GM12878 (cell line): Measurements from ENCODE around the gene LRRC66. TPM values are rescaled to one million over a fixed set of nuclear protein-coding genes. Genes with fewer than 3 reads are reported as not detected.

ENCODE experiments used
- ATAC-seq: fragments of 200-7000 bp; cut with Tn5 transposase; 3 replicates; pipeline ENCODE4 v1.9.1; 2020; ENCODE audit warnings: mild to moderate bottlenecking, moderate library complexity
- BruUV-seq: library from RNA; stranded (reverse); fragments of 400-500 nt; replicated peaks from 2 replicates; lab custom pipeline; 2021; lab: Mats Ljungman, UMichigan
- CTCF ChIA-PET: fragments of 300-600 bp; sonication (Branson Sonifier 250); formaldehyde crosslinking; extraction: SDS; loops from one replicate; lab custom pipeline; 2021; ENCODE audit warnings: inconsistent platforms; lab: Yijun Ruan, JAX
- POLR2A ChIA-PET: fragments of 350-600 bp; formaldehyde crosslinking; extraction: SDS; loops from one replicate; lab custom pipeline; 2021; ENCODE audit warnings: inconsistent platforms; lab: Charles Lee
- RAD21 ChIA-PET: fragments of 300-600 bp; sonication (Branson Sonifier 250); formaldehyde crosslinking; loops from one replicate; lab custom pipeline; 2023; ENCODE audit warnings: antibody characterized with exemption; ENCODE audit not compliant: unreplicated experiment; lab: Charles Lee
- SMC1A ChIA-PET: fragments of 300-600 bp; sonication (Branson Sonifier 250); formaldehyde crosslinking; loops from one replicate; lab custom pipeline; 2023; ENCODE audit not compliant: unreplicated experiment, uncharacterized antibody; lab: Charles Lee
- DNase-seq: peaks from one replicate; pipeline ENCODE4 v3.0.0-alpha.2; 2011; ENCODE audit warnings: low read depth, low spot score
- FAIRE-seq: peaks from 3 replicates; lab custom pipeline; 2011; peaks lifted over from hg19 to GRCh38; lab: Jason Lieb, UNC
- H2AFZ ChIP-seq: 2 replicates; pipeline ENCODE4 v1.6.0; 2011; ENCODE audit warnings: low read depth, low read length, control low read depth; ENCODE audit not compliant: control insufficient read depth
- H3K27ac ChIP-seq: 2 replicates; pipeline ENCODE4 v1.5.1; 2011; ENCODE audit warnings: control low read depth; ENCODE audit not compliant: control insufficient read depth, insufficient read depth
- H3K27me3 ChIP-seq, 2 experiments: replicated peaks in 1 of 2; 2 replicates each; pipeline versions ENCODE4 v1.6.0 to v1.6.1; 2011; ENCODE audit warnings: low read length in 1 of 2; ENCODE audit not compliant: control insufficient read depth in 2 of 2, insufficient read depth in 2 of 2
- H3K36me3 ChIP-seq, 2 experiments: 2 replicates each; pipeline ENCODE4 v1.5.1; 2011; ENCODE audit warnings: low read length in 1 of 2; ENCODE audit not compliant: control insufficient read depth in 2 of 2, insufficient read depth in 2 of 2
- H3K4me1 ChIP-seq: 2 replicates; pipeline ENCODE4 v1.6.1; 2011; ENCODE audit warnings: mild to moderate bottlenecking, low read length, moderate library complexity, mixed read lengths; ENCODE audit not compliant: control insufficient read depth, insufficient read depth
- H3K4me2 ChIP-seq: 2 replicates; pipeline ENCODE4 v1.6.0; 2011; ENCODE audit warnings: control low read depth; ENCODE audit not compliant: control insufficient read depth, insufficient read depth
- H3K4me3 ChIP-seq: fragments of 200-600 bp; sonication (generic); 2 replicates; pipeline ENCODE4 v1.5.1; 2016
- H3K79me2 ChIP-seq: 2 replicates; pipeline ENCODE4 v1.6.0; 2011; ENCODE audit warnings: low read length; ENCODE audit not compliant: control insufficient read depth, insufficient read depth
- H3K9ac ChIP-seq: 2 replicates; pipeline ENCODE4 v1.8.0; 2011; ENCODE audit warnings: low read length, control low read depth, mixed read lengths; ENCODE audit not compliant: control insufficient read depth, insufficient read depth
- H3K9me3 ChIP-seq: replicated peaks from 3 replicates; pipeline ENCODE4 v1.5.1; 2011; ENCODE audit warnings: mild to moderate bottlenecking, low read length; ENCODE audit not compliant: control insufficient read depth, insufficient read depth
- H4K20me1 ChIP-seq: 2 replicates; pipeline ENCODE4 v1.6.0; 2011; ENCODE audit not compliant: control insufficient read depth, insufficient read depth
- BCL11A ChIP-seq: IDR thresholded peaks from 2 replicates; pipeline ENCODE4 v1.6.1; 2011; ENCODE audit warnings: low read depth, low read length
- GABPA ChIP-seq: IDR thresholded peaks from 2 replicates; pipeline ENCODE4 v1.6.1; 2014; ENCODE audit warnings: antibody characterized with exemption, low read depth, mild to moderate bottlenecking, inconsistent platforms
- IRF4 ChIP-seq: IDR thresholded peaks from 2 replicates; pipeline ENCODE4 v1.6.1; 2011; ENCODE audit warnings: low read depth, low read length
- KLF5 ChIP-seq: fragments of 450-650 bp; IDR thresholded peaks from 2 replicates; pipeline ENCODE4 v1.6.1; 2014; ENCODE audit warnings: mild to moderate bottlenecking; ENCODE audit not compliant: partially characterized antibody
- MYB ChIP-seq: fragments of 150-350 bp; IDR thresholded peaks from 2 replicates; pipeline ENCODE4 v1.6.1; 2014; ENCODE audit warnings: mild to moderate bottlenecking, low read depth, low read length, borderline replicate concordance
- NFXL1 ChIP-seq: fragments of 450-650 bp; IDR thresholded peaks from 2 replicates; pipeline ENCODE4 v1.6.1; 2017; ENCODE audit warnings: antibody characterized with exemption, mild to moderate bottlenecking, borderline replicate concordance
- NFYA ChIP-seq: IDR thresholded peaks from 2 replicates; pipeline ENCODE4 v1.6.1; 2011; ENCODE audit warnings: low read depth, mild to moderate bottlenecking, low read length, improper control_type of control experiment, borderline replicate concordance
- RB1 ChIP-seq: fragments of 450-650 bp; formaldehyde crosslinking; IDR thresholded peaks from 2 replicates; pipeline ENCODE4 v1.6.1; 2017; ENCODE audit warnings: mild to moderate bottlenecking, borderline replicate concordance
- SIX5 ChIP-seq: IDR thresholded peaks from 2 replicates; pipeline ENCODE4 v1.6.1; 2011; ENCODE audit warnings: mild to moderate bottlenecking, low read depth, low read length, moderate library complexity; ENCODE audit not compliant: severe bottlenecking
- SMAD1 ChIP-seq: fragments of 450-650 bp; IDR thresholded peaks from 2 replicates; pipeline ENCODE4 v1.6.1; 2018; ENCODE audit warnings: mild to moderate bottlenecking, low read depth; ENCODE audit not compliant: partially characterized antibody
- SMARCA5 ChIP-seq: fragments of 450-650 bp; IDR thresholded peaks from 2 replicates; pipeline ENCODE4 v1.6.1; 2017; ENCODE audit warnings: mild to moderate bottlenecking
- SMC3 ChIP-seq: IDR thresholded peaks from 2 replicates; pipeline ENCODE4 v1.6.1; 2011; ENCODE audit warnings: low read length, improper control_type of control experiment, borderline replicate concordance
- SPI1 ChIP-seq: IDR thresholded peaks from 2 replicates; pipeline ENCODE4 v1.6.1; 2011; ENCODE audit warnings: low read depth, mild to moderate bottlenecking, low read length, moderate library complexity, borderline replicate concordance; ENCODE audit not compliant: insufficient read depth
- SREBF1 ChIP-seq: IDR thresholded peaks from 2 replicates; pipeline ENCODE4 v1.6.1; 2012; ENCODE audit warnings: mild to moderate bottlenecking, low read length
- TAF1 ChIP-seq: IDR thresholded peaks from 2 replicates; pipeline ENCODE4 v1.6.1; 2011; ENCODE audit warnings: mild to moderate bottlenecking, low read depth, low read length, borderline replicate concordance
- in situ Hi-C: fragments of 300-500 bp; cut with MboI; formaldehyde crosslinking; loops from 9 replicates; pipeline ENCODE4 v1.14.3; 2018; ENCODE audit warnings: mixed read lengths
- intact Hi-C: fragments of 100-400 bp; cut with micrococcal nuclease; formaldehyde crosslinking; loops from one replicate; pipeline ENCODE4 v1.14.2; 2022; ENCODE audit not compliant: unreplicated experiment
- polyA plus RNA-seq, 11 experiments: library from polyadenylated mRNA; depleted of rRNA in 4 of 11; unstranded in 6 of 11; stranded (reverse) in 5 of 11; fragments of >200 nt; fragmentation: Nextera tagmentation in 4 of 11; fragmentation: Illumina TruSeq in 1 of 11; extraction: Ambion mirVana in 4 of 11; extraction: Trizol in 1 of 11; gene quantifications; 1 replicate in 1 of 11; 2 replicates in 10 of 11; pipeline versions ENCODE4 v1.2.1 to v1.2.3, GENCODE V29; 2011 to 2016; ENCODE audit warnings: inconsistent platforms in 2 of 11, missing spikeins in 2 of 11, low read depth in 1 of 11
- total RNA-seq, 4 experiments: library from RNA; depleted of rRNA in 3 of 4; stranded (reverse); fragments of >200 nt in 3 of 4; fragmentation: Illumina TruSeq in 1 of 4; extraction: Trizol in 1 of 4; gene quantifications; 2 replicates each; pipeline versions ENCODE4 v1.2.1 to v1.2.3, GENCODE V29; 2013 to 2021
- TF ChIP-seq, protein P1 (sequence below): fragments of 450-650 bp; formaldehyde crosslinking; IDR thresholded peaks from 2 replicates; pipeline ENCODE4 v1.5.0; 2022; ENCODE audit warnings: mild to moderate bottlenecking, missing genetic modification characterization
- TF ChIP-seq, protein P2 (sequence below): fragments of 450-650 bp; IDR thresholded peaks from 2 replicates; pipeline ENCODE4 v1.6.1; 2017; ENCODE audit warnings: mild to moderate bottlenecking
- TF ChIP-seq, protein P3 (sequence below): fragments of 450-650 bp; IDR thresholded peaks from 2 replicates; pipeline ENCODE4 v1.6.1; 2017; ENCODE audit warnings: borderline replicate concordance
- TF ChIP-seq, protein P4 (sequence below): fragments of 450-650 bp; IDR thresholded peaks from 2 replicates; pipeline ENCODE4 v1.6.1; 2016; ENCODE audit warnings: mild to moderate bottlenecking

LRRC66 gene
- total and polyA plus RNA-seq, 10 of the 15 experiments (the other 5 are each of a cell fraction or from before 2014, with no cell fraction given), result 0.02 to 0.18 (median 0.09) TPM; not detected in 2

DNA sequence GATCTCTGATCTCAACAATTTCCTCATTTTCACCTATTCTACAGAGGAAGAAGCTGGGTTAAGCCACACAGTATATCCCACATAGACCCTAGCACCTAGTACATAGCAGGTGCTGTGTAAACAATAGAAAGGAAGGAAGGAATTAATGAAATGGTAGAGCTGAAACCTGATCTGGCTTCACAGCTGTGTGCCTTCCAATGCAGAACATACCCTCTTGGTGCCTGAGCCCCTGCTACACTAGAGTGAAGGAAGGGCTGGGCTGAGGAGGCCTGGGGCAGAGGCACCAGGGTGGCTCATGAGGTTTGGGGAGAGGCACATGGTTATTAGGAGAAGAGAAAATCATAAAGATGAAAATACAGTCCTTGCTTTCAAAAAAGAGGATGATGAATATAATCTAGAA, 21.3 kb downstream of the LRRC66 start:
- Histone ChIP-seq H3K79me2 (no peaks in the 10 kb centered on the region), H3K27me3 (no peaks in the 10 kb centered on the region), H3K9ac (no peak overlapping the region), H4K20me1 (no peaks in the 10 kb centered on the region), H3K27ac (no peak overlapping the region), H3K4me2 (no peak overlapping the region), H3K4me3 (no peak overlapping the region), H3K36me3 (no peaks in the 10 kb centered on the region), H3K4me1 (no peaks in the 10 kb centered on the region), H3K9me3 (no peaks in the 10 kb centered on the region), H2AFZ (no peak overlapping the region)
- ChIA-PET POLR2A (no interaction called here), SMC1A (no interaction called here), RAD21 (no interaction called here), CTCF (no interaction called here)
- no peak for TF ChIP-seq SMARCA5
- no peak for TF ChIP-seq BCL11A
- TF ChIP-seq IRF4, result no peak
- TF ChIP-seq RB1, result no peak
- no peak for TF ChIP-seq SIX5
- TF ChIP-seq SMC3, result no peak
- TF ChIP-seq, protein P1, sequence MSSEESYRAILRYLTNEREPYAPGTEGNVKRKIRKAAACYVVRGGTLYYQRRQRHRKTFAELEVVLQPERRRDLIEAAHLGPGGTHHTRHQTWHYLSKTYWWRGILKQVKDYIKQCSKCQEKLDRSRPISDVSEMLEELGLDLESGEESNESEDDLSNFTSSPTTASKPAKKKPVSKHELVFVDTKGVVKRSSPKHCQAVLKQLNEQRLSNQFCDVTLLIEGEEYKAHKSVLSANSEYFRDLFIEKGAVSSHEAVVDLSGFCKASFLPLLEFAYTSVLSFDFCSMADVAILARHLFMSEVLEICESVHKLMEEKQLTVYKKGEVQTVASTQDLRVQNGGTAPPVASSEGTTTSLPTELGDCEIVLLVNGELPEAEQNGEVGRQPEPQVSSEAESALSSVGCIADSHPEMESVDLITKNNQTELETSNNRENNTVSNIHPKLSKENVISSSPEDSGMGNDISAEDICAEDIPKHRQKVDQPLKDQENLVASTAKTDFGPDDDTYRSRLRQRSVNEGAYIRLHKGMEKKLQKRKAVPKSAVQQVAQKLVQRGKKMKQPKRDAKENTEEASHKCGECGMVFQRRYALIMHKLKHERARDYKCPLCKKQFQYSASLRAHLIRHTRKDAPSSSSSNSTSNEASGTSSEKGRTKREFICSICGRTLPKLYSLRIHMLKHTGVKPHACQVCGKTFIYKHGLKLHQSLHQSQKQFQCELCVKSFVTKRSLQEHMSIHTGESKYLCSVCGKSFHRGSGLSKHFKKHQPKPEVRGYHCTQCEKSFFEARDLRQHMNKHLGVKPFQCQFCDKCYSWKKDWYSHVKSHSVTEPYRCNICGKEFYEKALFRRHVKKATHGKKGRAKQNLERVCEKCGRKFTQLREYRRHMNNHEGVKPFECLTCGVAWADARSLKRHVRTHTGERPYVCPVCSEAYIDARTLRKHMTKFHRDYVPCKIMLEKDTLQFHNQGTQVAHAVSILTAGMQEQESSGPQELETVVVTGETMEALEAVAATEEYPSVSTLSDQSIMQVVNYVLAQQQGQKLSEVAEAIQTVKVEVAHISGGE, result no peak
- TF ChIP-seq GABPA, result no peak
- no peak for TF ChIP-seq SMAD1
- TF ChIP-seq, protein P2, sequence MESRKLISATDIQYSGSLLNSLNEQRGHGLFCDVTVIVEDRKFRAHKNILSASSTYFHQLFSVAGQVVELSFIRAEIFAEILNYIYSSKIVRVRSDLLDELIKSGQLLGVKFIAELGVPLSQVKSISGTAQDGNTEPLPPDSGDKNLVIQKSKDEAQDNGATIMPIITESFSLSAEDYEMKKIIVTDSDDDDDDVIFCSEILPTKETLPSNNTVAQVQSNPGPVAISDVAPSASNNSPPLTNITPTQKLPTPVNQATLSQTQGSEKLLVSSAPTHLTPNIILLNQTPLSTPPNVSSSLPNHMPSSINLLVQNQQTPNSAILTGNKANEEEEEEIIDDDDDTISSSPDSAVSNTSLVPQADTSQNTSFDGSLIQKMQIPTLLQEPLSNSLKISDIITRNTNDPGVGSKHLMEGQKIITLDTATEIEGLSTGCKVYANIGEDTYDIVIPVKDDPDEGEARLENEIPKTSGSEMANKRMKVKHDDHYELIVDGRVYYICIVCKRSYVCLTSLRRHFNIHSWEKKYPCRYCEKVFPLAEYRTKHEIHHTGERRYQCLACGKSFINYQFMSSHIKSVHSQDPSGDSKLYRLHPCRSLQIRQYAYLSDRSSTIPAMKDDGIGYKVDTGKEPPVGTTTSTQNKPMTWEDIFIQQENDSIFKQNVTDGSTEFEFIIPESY, result no peak
- TF ChIP-seq TAF1, result no peak
- TF ChIP-seq KLF5, result no peak
- no peak for TF ChIP-seq SPI1
- TF ChIP-seq, protein P3, sequence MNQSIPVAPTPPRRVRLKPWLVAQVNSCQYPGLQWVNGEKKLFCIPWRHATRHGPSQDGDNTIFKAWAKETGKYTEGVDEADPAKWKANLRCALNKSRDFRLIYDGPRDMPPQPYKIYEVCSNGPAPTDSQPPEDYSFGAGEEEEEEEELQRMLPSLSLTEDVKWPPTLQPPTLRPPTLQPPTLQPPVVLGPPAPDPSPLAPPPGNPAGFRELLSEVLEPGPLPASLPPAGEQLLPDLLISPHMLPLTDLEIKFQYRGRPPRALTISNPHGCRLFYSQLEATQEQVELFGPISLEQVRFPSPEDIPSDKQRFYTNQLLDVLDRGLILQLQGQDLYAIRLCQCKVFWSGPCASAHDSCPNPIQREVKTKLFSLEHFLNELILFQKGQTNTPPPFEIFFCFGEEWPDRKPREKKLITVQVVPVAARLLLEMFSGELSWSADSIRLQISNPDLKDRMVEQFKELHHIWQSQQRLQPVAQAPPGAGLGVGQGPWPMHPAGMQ, result no peak
- no peak for TF ChIP-seq SREBF1
- TF ChIP-seq, protein P4, sequence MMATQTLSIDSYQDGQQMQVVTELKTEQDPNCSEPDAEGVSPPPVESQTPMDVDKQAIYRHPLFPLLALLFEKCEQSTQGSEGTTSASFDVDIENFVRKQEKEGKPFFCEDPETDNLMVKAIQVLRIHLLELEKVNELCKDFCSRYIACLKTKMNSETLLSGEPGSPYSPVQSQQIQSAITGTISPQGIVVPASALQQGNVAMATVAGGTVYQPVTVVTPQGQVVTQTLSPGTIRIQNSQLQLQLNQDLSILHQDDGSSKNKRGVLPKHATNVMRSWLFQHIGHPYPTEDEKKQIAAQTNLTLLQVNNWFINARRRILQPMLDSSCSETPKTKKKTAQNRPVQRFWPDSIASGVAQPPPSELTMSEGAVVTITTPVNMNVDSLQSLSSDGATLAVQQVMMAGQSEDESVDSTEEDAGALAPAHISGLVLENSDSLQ, result no peak
- no peak for TF ChIP-seq MYB
- TF ChIP-seq NFYA, result no peak
- TF ChIP-seq NFXL1, result no peak
- in situ Hi-C loops, result no loop called here
- FAIRE-seq (no peak), ATAC-seq (no peak), DNase-seq (no peak)
- intact Hi-C loops, result no loop called here
- BruUV-seq, result no TSS peak
